GM21515 (cell line): ENCODE data around the gene JAKMIP2.
"Not testable (repeated sequence)": the region's sequence is repeated elsewhere in the genome, so short reads cannot be mapped to it uniquely, and the experiment has no call there.

Experiments used
- ATAC-seq: cut with Tn5 transposase; IDR thresholded peaks from one replicate; pipeline ENCODE4 v1.9.1; 2021; ENCODE audit not compliant: unreplicated experiment

JAKMIP2 gene

DNA sequence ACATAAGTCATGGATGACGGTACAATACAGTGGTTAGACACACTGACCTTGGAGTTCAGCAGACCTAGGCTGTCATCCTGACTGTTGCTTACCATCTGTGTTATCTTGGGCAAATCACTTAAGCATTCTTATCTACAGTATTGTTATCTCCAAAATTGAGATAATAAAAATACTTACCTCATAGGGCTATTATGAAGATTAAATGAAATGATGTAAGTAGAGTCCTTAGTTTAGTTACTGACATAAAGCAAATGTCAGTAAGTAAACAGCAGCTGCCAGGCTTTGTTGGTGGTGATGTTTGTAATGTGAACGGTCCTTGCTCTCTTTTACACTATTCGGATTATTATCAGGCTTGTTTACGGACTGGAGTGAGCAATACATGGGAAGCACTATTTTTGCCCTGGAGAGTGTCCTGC, 165.3 kb downstream of the JAKMIP2 start:
- no peak for ATAC-seq

GRCh38 chr5:147616421-147616820, 166.1 kb downstream of the JAKMIP2 start:
- ATAC-seq: no peak

DNA sequence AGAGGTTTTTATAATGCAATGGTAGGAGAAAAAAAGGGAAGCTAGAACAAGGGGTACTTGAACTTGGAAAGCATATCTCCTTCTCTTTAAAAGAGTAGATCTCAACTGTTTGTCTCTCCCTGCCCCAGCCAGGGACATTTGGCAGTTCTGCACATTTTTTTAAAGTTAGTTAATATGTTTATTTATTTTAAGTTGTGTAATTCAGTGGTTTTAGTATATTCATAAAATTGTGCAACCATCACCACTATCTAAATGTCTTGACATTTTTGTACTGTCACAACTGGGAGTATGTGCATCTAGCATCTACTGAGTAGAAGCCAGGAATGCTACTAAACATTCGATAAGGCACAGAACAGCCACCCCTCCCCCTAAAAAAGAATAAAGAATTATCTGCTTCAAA, 169.2 kb downstream of the JAKMIP2 start:
- ATAC-seq: no peak

DNA sequence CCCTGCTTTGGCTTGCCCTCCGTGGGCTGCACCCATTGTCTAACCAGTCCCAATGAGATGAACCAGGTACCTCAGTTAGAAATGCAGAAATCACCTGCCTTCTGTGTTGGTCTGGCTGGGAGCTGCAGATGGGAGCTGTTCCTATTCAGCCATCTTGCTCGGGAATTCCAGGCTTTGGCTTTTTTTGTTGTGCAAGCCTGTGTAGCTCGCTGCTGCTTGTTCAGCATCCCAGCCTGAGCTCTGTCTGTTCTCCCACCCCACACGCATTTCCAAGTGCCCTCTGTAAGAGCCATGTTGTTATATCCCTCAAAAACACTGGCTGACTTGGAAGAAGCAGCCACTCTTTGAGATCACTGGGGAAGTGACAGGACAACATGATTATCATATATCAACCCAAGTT, 171.0 kb downstream of the JAKMIP2 start:
- no peak for ATAC-seq

DNA sequence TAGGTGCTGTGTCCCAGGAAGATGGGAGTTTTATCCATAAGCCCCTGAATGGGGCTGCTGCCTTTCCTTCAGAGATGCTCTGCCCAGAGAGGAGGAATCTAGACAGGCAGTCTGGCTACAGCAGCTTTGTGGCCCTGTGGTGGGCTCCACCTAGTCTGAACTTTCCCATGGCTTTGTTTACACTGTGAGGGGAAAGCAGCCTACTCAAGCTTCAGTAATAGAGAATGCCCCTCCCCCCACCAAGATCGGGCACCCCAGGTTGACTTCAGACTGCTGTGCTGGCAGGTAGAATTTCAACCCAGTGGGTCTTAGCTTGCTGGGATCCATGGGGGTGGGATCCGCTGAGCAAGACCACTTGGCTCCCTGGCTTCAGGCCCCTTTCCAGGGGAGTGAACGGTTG, 171.7 kb downstream of the JAKMIP2 start:
- ATAC-seq: no peak

GRCh38 chr5:147601652-147602051, 180.9 kb downstream of the JAKMIP2 start:
- no peak for ATAC-seq

- no peak for ATAC-seq
Observed at GRCh38 chr5:147591120-147591519, 191.4 kb downstream of the JAKMIP2 start.

DNA sequence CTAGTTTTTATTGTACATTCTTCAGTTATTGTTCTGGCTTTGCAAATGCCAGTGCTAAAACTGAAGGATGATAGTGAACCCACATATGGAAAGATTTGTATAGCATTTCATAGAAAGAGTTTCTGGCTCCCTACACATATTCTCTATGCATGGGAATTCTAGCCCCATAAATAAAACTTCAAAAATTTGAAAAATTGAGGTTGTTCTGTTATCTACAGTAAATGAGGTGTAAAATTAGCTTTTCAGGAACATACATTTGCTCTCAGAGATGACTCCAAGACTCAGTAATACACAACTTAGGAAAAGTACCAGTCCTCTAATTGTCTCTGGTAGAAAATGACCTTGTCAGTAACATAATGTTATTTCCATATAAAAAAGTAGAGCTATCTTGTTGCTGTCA, 192.4 kb downstream of the JAKMIP2 start:
- ATAC-seq: no peak

- no peak for ATAC-seq
Observed at GRCh38 chr5:147586832-147587231, 195.7 kb downstream of the JAKMIP2 start.

- ATAC-seq: no peak
Observed at GRCh38 chr5:147586221-147586620, 196.3 kb downstream of the JAKMIP2 start.

GRCh38 chr5:147582272-147582671, 200.3 kb downstream of the JAKMIP2 start:
- ATAC-seq: not testable (repeated sequence)

GRCh38 chr5:147580418-147580817, 202.1 kb downstream of the JAKMIP2 start:
- not testable (repeated sequence) for ATAC-seq

GRCh38 chr5:147578228-147579024, 204.1 kb downstream of the JAKMIP2 start:
- ATAC-seq: no peak

DNA sequence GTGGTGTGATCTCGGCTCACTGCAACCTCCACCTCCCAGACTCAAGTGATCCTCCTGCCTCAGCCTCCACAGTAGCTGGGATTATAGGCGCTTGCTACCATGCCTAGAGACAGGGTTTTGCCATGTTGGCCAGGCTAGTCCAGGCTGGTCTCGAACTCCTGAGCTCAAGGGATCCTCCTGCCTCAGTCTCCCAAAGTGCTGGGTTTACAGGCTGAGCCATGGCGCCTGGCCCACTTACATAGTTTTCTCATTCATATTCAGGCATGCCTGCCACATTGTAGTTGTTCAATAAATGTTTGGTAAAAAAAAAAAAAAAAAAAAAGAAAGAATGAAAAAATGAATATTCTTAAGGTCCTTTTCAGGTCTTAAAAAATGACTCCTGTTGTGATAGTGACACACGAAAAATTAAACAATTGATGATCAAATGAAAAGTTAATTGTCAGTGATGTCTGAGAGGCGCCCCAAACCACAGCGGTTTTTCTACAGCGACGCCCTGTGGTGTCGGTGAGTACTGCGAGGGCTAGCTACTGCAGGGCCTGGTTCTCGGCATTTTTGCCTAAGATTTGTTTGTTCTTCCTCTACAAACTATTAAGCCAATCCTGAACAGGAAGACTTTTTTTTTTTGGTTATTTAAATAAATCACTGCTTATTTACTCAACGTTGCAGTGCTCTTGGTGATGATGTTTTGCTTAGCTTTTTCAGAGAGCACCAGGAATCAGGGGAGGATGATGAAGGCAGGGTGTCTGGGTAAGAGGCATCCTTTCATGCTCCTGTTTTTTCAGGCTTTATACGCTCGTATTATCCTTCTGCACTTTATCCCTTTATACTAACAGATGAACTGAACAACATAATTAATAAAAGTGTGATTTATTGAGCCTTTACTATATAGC, 205.6 kb downstream of the JAKMIP2 start:
- ATAC-seq: peak; percentile 84

GRCh38 chr5:147575598-147575997, 206.9 kb downstream of the JAKMIP2 start:
- ATAC-seq: no peak

- ATAC-seq: no peak
Observed at GRCh38 chr5:147573211-147573610, 209.3 kb downstream of the JAKMIP2 start.

DNA sequence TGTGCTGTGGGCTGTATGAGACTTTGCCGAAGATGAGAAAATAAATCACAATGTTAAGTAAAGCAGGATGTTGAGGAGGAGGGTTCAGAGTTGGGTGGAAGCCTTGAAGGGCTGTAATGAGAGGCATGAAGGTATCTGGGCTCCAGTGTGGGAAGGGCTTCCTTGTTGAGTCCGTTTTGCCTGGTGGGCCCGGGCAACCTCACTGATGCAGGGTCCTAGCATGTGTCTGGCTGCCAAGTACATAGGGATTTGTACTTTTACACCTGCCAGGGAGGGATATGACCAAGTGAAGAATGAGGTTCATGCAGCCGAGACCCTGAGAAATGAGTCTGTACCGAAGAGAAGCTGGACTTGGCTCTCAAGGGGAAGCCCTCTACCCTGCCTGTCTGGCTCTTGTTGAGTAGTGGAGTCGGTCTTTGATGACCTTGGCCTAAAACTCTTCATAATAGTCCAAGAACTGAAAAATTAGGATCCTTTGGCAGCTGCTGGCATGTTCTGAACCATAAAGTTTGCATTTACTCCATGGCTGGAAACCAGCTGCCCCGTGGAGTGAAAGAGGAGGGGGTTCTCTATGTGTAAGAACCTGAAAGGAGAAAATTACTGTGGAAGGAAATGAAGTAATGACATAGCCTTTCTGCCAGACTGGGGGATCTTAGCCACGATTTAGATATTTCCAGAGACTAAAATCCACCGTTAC, 213.7 kb downstream of the JAKMIP2 start:
- no peak for ATAC-seq

GRCh38 chr5:147567917-147568598, 214.5 kb downstream of the JAKMIP2 start:
- no peak for ATAC-seq

- ATAC-seq: no peak
Observed at GRCh38 chr5:147565524-147565923, 217.0 kb downstream of the JAKMIP2 start.

- no peak for ATAC-seq
Observed at GRCh38 chr5:147564124-147564486, 218.4 kb downstream of the JAKMIP2 start.
